Subcutaneous adipose tissue (tissue), 4 donors: ENCODE measurements around the gene SFPQ. TPM values are rescaled to one million over a fixed set of nuclear protein-coding genes. Genes with fewer than 3 reads are reported as not detected.

Experiments used
- total RNA-seq, 4 donors: library from RNA; depleted of rRNA; stranded (reverse); fragments of >200 nt; gene quantifications; one replicate each; pipeline ENCODE4 v1.1.0, GENCODE V29; 2016
- TF ChIP-seq, protein P1 (sequence below): fragments of 450-650 bp; IDR thresholded peaks from one replicate; pipeline ENCODE4 v1.5.1; 2016; ENCODE audit warnings: low read depth, mild to moderate bottlenecking, control low read depth, antibody characterized with exemption, moderate library complexity

SFPQ gene
- total RNA-seq, 4 donors from 2014 or later, result 163 to 267 (median 218) TPM

DNA sequence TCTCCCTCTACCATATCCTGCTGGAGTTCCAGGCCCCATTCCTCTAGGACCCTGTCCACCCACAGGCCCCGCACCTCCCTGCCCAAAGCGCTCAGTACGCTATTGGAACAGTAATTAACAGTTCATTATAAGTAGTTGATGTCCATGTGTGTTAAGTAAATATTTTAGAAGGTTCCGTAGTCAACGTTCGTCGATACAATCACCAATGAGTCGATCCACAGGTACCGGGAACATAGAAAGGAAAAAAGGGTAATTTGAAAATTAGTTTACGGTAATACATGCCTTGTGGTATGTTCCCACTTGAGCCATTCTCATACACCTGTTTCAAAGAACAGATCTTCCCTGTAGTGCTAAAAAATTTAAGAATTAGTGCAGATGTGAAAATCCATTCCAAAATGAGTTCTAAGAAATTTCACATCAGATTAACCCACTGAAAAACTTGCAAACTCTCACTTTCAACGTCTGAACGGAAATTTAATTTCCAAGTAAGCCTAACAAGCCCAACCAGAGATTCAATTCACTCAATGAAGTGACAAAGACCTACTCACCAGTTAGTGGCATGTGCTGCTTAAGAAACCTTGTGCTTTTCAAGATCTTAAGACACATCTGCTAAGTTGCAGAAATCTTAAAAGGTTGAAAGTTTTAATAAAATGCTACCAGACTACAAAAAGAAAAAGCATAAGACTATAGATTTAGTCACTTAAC, 8.3 kb downstream of the SFPQ start:
- TF ChIP-seq, protein P1, sequence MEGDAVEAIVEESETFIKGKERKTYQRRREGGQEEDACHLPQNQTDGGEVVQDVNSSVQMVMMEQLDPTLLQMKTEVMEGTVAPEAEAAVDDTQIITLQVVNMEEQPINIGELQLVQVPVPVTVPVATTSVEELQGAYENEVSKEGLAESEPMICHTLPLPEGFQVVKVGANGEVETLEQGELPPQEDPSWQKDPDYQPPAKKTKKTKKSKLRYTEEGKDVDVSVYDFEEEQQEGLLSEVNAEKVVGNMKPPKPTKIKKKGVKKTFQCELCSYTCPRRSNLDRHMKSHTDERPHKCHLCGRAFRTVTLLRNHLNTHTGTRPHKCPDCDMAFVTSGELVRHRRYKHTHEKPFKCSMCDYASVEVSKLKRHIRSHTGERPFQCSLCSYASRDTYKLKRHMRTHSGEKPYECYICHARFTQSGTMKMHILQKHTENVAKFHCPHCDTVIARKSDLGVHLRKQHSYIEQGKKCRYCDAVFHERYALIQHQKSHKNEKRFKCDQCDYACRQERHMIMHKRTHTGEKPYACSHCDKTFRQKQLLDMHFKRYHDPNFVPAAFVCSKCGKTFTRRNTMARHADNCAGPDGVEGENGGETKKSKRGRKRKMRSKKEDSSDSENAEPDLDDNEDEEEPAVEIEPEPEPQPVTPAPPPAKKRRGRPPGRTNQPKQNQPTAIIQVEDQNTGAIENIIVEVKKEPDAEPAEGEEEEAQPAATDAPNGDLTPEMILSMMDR, result no peak

- TF ChIP-seq, protein P1, result no peak
Observed at GRCh38 chr1:35181790-35182455, 11.0 kb downstream of the SFPQ start.

DNA sequence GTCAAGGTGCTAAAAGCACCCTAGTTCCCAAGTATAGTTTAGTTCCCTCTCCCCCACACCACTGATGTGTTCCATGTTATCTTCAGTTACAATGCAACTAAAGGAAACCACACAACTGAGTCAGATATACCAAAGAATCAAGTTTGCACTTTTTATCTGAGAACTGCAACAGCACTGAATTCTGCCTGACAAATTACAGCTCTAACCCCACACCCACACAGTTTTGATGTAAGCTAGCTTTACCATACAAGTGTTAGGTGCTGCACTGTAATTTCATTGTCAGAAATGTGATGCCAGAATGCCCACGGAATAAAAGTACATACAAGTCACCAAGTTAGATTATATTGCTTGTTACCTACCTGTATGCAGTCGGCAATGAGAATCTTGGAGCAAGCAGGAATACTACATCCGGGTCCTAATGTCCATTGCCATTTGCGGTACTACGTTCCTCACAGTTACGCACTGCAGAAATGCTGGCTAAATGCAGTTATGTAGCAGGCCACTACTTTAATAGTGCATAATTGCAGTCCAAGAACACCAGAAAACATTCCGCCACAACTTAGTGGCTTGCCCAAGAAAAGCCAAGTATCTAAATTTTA, 12.1 kb downstream of the SFPQ start:
- TF ChIP-seq, protein P1, result no peak

GRCh38 chr1:35179908-35180307, 13.0 kb downstream of the SFPQ start:
- TF ChIP-seq, protein P1, result no peak

DNA sequence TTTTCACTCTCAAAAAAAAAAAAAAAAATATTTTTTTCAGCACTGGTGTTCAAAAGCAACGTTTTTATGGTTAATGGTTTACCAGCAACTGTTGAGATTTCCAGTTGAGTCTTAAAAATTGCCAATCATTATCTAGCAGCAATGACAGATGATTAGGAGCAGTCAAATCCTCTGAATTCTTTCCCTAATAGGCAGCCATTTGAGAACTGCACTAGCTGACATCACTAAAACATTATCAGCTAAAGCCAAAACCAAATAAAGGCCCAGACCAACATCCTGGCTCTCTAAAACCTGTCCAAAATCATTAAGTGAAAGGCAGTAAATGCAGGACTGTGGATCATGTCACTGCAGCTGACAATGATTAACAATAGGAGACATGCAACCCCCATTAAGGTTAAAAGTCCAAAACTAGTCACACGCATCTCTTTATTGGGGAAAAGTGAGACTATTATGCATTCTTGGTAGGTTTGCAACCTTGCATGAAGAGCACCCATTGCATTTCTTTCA, 14.0 kb downstream of the SFPQ start:
- TF ChIP-seq, protein P1, result no peak

GRCh38 chr1:35178295-35178695, 14.7 kb downstream of the SFPQ start:
- TF ChIP-seq, protein P1, result no peak

- TF ChIP-seq, protein P1, result no peak
Observed at GRCh38 chr1:35177237-35177786, 15.6 kb downstream of the SFPQ start.
